HepG2 (cell line): ENCODE measurements around the gene CNTN5. TPM values are rescaled to one million over a fixed set of nuclear protein-coding genes. Genes with fewer than 3 reads are reported as not detected.
A peak's percentile ranks its signal among the peaks of the same experiment; 100 is the strongest.

Experiments
- ATAC-seq: fragments of 200-7000 bp; cut with Tn5 transposase; 3 replicates; pipeline ENCODE4 v1.9.1; 2020; ENCODE audit warnings: mild to moderate bottlenecking, moderate library complexity
- BruUV-seq: library from RNA; stranded (reverse); fragments of 400-500 nt; replicated peaks from 2 replicates; lab custom pipeline; 2021; lab: Mats Ljungman, UMichigan
- CTCF ChIA-PET: fragments of 300-600 bp; formaldehyde crosslinking; extraction: SDS; loops from one replicate; lab custom pipeline; 2021; ENCODE audit warnings: low total read pairs, inconsistent platforms, low intra/inter-chr PET ratio; lab: Yijun Ruan, JAX
- POLR2A ChIA-PET: fragments of 350-600 bp; sonication (Branson Sonifier 250); formaldehyde crosslinking; loops from one replicate; lab custom pipeline; 2020; ENCODE audit warnings: antibody characterized with exemption, inconsistent platforms; lab: Yijun Ruan, JAX
- DNase-seq: peaks from one replicate; pipeline ENCODE4 v3.0.0-alpha.2; 2015; ENCODE audit warnings: low spot score
- FAIRE-seq: peaks from 3 replicates; lab custom pipeline; 2011; peaks lifted over from hg19 to GRCh38; lab: Jason Lieb, UNC
- H2AFZ ChIP-seq: one replicate; pipeline ENCODE4 v1.6.1; 2011; ENCODE audit warnings: low read length, inconsistent platforms
- H3K27ac ChIP-seq: fragments of 300-600 bp; 3 replicates; pipeline ENCODE4 v1.8.0; 2011; ENCODE audit warnings: mixed run types, mild to moderate bottlenecking, mixed read lengths, low read length, inconsistent platforms; ENCODE audit not compliant: insufficient read depth; ENCODE audit errors: extremely low read length
- H3K27me3 ChIP-seq, 2 experiments: fragments of 200-600 bp in 1 of 2; 2 replicates in 1 of 2; 3 replicates in 1 of 2; pipeline versions ENCODE4 v1.6.0 to v1.8.0; 2011; ENCODE audit warnings: low read length in 2 of 2, mild to moderate bottlenecking in 2 of 2, moderate library complexity in 2 of 2, inconsistent platforms in 1 of 2; ENCODE audit not compliant: insufficient read depth in 2 of 2, control insufficient read depth in 1 of 2
- H3K36me3 ChIP-seq, 2 experiments: fragments of 200-600 bp in 1 of 2; replicated peaks in 1 of 2; 2 replicates in 1 of 2; 3 replicates in 1 of 2; pipeline versions ENCODE4 v1.5.1 to v1.8.0; 2011; ENCODE audit warnings: low read length in 2 of 2, inconsistent platforms in 1 of 2; ENCODE audit not compliant: insufficient read depth in 2 of 2, control insufficient read depth in 1 of 2
- H3K4me1 ChIP-seq: 2 replicates; pipeline ENCODE4 v1.5.1; 2012; ENCODE audit warnings: low read length, inconsistent platforms; ENCODE audit not compliant: insufficient read depth
- H3K4me2 ChIP-seq: 2 replicates; pipeline ENCODE4 v1.6.0; 2011; ENCODE audit warnings: low read depth, low read length, inconsistent platforms
- H3K4me3 ChIP-seq, 3 experiments: fragments of 200-600 bp in 1 of 3; sonication (generic), shearing (Covaris generic) in 1 of 3; replicated peaks in 1 of 3; 2 replicates each; pipeline ENCODE4 v1.5.1; 2011 to 2016; ENCODE audit warnings: low read length in 3 of 3, inconsistent platforms in 2 of 3, low read depth in 2 of 3, mild to moderate bottlenecking in 2 of 3, control low read depth in 1 of 3, mixed read lengths in 1 of 3; ENCODE audit not compliant: insufficient read depth in 1 of 3
- H3K79me2 ChIP-seq: one replicate; pipeline ENCODE4 v1.6.1; 2011; ENCODE audit warnings: low read length, inconsistent platforms; ENCODE audit not compliant: insufficient read depth
- H3K9ac ChIP-seq: 2 replicates; pipeline ENCODE4 v1.6.0; 2011; ENCODE audit warnings: mild to moderate bottlenecking, low read depth, low read length, inconsistent platforms; ENCODE audit not compliant: insufficient read depth
- H3K9me3 ChIP-seq: 2 replicates; pipeline ENCODE4 v1.5.1; 2012; ENCODE audit warnings: mild to moderate bottlenecking, low read length
- H4K20me1 ChIP-seq: 2 replicates; pipeline ENCODE4 v1.6.0; 2011; ENCODE audit warnings: inconsistent platforms, mild to moderate bottlenecking, low read length, moderate library complexity; ENCODE audit not compliant: insufficient read depth
- ATF5 ChIP-seq: sonication (generic); formaldehyde crosslinking; IDR thresholded peaks from 2 replicates; pipeline ENCODE4 v1.4.0; 2020; ENCODE audit warnings: mild to moderate bottlenecking, low read depth, missing genetic modification reagents
- ETV6 ChIP-seq: sonication (generic); formaldehyde crosslinking; conservative IDR thresholded peaks from 2 replicates; pipeline ENCODE4 v1.4.0; 2020; ENCODE audit warnings: missing genetic modification reagents
- JUNB ChIP-seq: sonication (generic); formaldehyde crosslinking; IDR thresholded peaks from 2 replicates; pipeline ENCODE4 v1.8.0; 2022; ENCODE audit warnings: missing genetic modification reagents, mild to moderate bottlenecking, borderline replicate concordance
- SYNCRIP ChIP-seq: fragments of 200-400 bp; formaldehyde crosslinking; IDR thresholded peaks from 2 replicates; pipeline ENCODE4 v1.6.1; 2018; ENCODE audit warnings: mild to moderate bottlenecking, low read depth, low read length; ENCODE audit not compliant: insufficient read depth
- ZNF24 ChIP-seq: fragments of 450-650 bp; IDR thresholded peaks from 2 replicates; pipeline ENCODE4 v1.6.1; 2017; ENCODE audit warnings: antibody characterized with exemption, mild to moderate bottlenecking
- ZNF749 ChIP-seq: sonication (generic); formaldehyde crosslinking; IDR thresholded peaks from 2 replicates; pipeline ENCODE4 v1.8.0; 2022; ENCODE audit warnings: mild to moderate bottlenecking, missing genetic modification reagents, moderate library complexity, borderline replicate concordance
- WGBS: methylation state at CpG from one replicate; pipeline ENCODE4 v1.1.6; 2017; ENCODE audit warnings: low lambda C conversion rate; 5-methylcytosine and 5-hydroxymethylcytosine counted together
- in situ Hi-C: cut with HindIII; loops from 2 replicates; pipeline ENCODE4 v1.10.0; 2017; ENCODE audit warnings: low pct_unique_long_range_greater_than_20kb; ENCODE audit not compliant: extremely low pct_ligation_motif_present
- intact Hi-C: fragments of 100-400 bp; cut with micrococcal nuclease; formaldehyde crosslinking; loops from one replicate; pipeline ENCODE4 v1.10.0; 2022; ENCODE audit not compliant: unreplicated experiment
- polyA plus RNA-seq, 8 experiments: library from polyadenylated mRNA; depleted of rRNA in 3 of 8; stranded (reverse) in 7 of 8; unstranded in 1 of 8; fragments of >200 nt; fragmentation: Illumina TruSeq in 4 of 8; extraction: Trizol in 4 of 8; gene quantifications; 2 replicates each; pipeline versions ENCODE4 v1.2.1 to v1.2.3, GENCODE V29; 2011 to 2016; ENCODE audit warnings: low read depth in 4 of 8, missing spikeins in 1 of 8, mixed read lengths in 1 of 8; ENCODE audit not compliant: insufficient read depth in 1 of 8
- total RNA-seq, 5 experiments: library from RNA; depleted of rRNA; stranded (reverse); fragments of >200 nt; fragmentation: Illumina TruSeq; extraction: Trizol; gene quantifications; 2 replicates each; pipeline ENCODE4 v1.2.3, GENCODE V29; 2016; ENCODE audit warnings: low read depth in 1 of 5
- TF ChIP-seq, protein P1 (sequence below): IDR thresholded peaks from 2 replicates; pipeline ENCODE4 v1.6.1; 2016; ENCODE audit warnings: missing compliant biosample characterization, missing genetic modification reagents, borderline replicate concordance

CNTN5 gene
- total and polyA plus RNA-seq, 2 of the 13 experiments (the other 11 are each of a cell fraction or from before 2014, with no cell fraction given), result not detected

DNA sequence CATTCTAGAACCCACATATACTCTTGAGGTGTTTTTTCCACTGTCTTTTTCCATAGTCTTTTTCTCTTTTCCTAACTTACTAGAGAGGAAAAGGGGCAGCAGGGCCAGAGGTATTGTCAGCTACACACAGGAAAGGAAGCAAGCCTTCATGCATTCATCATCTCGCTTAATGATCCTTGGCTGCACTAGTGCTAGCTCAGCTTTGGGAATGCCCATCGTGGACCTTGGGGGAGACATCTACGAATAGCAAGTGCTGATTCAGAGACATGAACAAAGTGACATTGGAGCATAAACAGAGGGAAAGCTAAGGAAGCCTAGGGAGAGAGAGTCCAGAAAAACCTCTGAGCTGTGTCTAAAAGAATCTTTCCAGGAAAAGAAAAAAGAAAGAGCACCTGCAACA is 1200.1 kb downstream of the CNTN5 start (continued):
- TF ChIP-seq ATF5 (CRISPR knock-in tag), result no peak

- no peak for TF ChIP-seq SYNCRIP
- no peak for TF ChIP-seq ZNF749
- TF ChIP-seq ZNF24, result no peak
- no peak for TF ChIP-seq ETV6 (CRISPR knock-in tag)
- TF ChIP-seq, protein P1, sequence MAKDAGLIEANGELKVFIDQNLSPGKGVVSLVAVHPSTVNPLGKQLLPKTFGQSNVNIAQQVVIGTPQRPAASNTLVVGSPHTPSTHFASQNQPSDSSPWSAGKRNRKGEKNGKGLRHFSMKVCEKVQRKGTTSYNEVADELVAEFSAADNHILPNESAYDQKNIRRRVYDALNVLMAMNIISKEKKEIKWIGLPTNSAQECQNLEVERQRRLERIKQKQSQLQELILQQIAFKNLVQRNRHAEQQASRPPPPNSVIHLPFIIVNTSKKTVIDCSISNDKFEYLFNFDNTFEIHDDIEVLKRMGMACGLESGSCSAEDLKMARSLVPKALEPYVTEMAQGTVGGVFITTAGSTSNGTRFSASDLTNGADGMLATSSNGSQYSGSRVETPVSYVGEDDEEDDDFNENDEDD, result no peak
- TF ChIP-seq JUNB (CRISPR knock-in tag), result no peak
- Histone ChIP-seq H3K4me1 (no peaks in the 10 kb centered on the region), H3K27ac (no peak overlapping the region), H3K27me3 (no peaks in the 10 kb centered on the region), H3K4me3 (no peak overlapping the region), H2AFZ (peak overlapping the region; percentile 23), H3K36me3 (no peaks in the 10 kb centered on the region), H4K20me1 (no peaks in the 10 kb centered on the region), H3K9ac (no peak overlapping the region), H3K79me2 (no peaks in the 10 kb centered on the region), H3K4me2 (no peak overlapping the region), H3K9me3 (no peaks in the 10 kb centered on the region)
- WGBS, result 0% methylated on average over 2 of the region's 2 CpGs
- FAIRE-seq (no peak), ATAC-seq (no peak), DNase-seq (no peak)
- intact Hi-C loops (no loop called here), in situ Hi-C loops (no loop called here)
- no TSS peak for BruUV-seq
- POLR2A ChIA-PET, result no interaction called here
- CTCF ChIA-PET, result no interaction called here
Measured at GRCh38 chr11:100221791-100222190, 1201.0 kb downstream of the CNTN5 start.
